Fibroblast of mammary gland (primary cell): ENCODE data around the gene FAM120B.

ENCODE experiments used
- DNase-seq: peaks from one replicate; pipeline ENCODE4 v3.0.0-alpha.2; 2010; ENCODE audit warnings: low read depth
- H3K4me3 ChIP-seq: 2 replicates; pipeline ENCODE4 v1.5.1; 2011; ENCODE audit warnings: low read depth, mild to moderate bottlenecking, low read length, moderate library complexity; ENCODE audit not compliant: control insufficient read depth
- CTCF ChIP-seq: conservative IDR thresholded peaks from 2 replicates; pipeline ENCODE4 v1.5.1; 2011; ENCODE audit warnings: low read depth, low read length, inconsistent platforms; ENCODE audit not compliant: control insufficient read depth, insufficient read depth

Gene FAM120B

GRCh38 chr6:170287371-170287876, 19.1 kb upstream of the FAM120B start:
- no peak for DNase-seq
- no peak overlapping the region for H3K4me3 ChIP-seq
- TF ChIP-seq CTCF, result no peak

- DNase-seq, result no peak
- no peak overlapping the region for H3K4me3 ChIP-seq
- no peak for TF ChIP-seq CTCF
These were observed 18.4 kb upstream of the FAM120B start for GRCh38 chr6:170288091-170288631.

DNA sequence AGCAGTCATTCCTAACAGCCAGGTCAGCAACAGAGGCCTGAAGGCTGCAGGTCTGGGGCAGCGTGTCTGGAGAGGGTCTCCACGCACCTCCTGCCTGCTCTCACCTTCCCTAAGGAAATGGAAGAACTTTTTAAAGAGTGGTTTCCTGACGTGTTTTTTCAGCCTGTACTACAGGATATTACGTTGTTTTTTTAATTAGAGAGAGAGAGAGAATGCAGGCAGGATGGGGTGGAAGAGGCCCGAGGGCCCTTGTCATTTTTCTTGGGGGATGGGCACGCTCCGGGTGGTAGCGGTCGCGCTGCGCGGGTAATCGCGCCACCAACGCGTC, 17.7 kb upstream of the FAM120B start:
- DNase-seq, result no peak
- no peak for TF ChIP-seq CTCF
- no peak overlapping the region for H3K4me3 ChIP-seq

DNA sequence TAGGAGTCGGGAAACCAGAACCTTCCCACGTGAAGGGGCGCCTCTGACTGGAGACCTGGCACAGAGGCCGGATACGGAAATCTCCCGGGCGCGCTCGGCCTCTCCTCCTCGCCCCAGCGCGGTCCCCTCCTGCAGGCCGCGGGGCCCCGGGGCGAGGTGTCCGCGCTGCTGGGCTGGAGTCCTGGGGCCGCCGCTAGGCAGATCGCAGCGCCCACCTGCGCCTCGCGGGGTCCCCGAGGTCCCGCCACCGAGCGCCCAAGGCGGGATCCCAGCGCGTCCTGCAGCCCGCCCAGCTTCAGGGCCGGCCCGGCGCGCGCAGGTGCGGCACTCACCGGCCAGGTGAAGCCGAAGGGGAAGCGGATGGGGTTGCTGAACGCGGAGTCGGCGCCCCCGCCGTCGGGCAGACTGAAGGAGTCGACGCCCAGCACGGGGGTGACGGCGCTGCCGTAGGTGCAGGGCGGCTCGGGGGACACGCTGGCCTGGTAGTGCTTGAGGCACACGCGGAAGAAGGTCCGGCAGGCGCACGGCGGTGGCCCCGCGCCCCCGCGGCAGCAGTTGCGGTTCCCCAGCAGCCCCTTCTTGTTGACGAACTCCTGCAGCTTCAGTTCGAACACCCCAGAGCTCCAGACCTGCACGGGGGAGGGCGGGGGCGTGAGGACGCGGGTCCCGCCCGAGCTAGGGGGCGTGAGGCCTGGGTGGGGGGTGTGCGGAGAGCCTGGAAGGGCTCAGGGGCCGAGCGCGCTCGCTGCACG, 17.2 kb upstream of the FAM120B start:
- DNase-seq, result no peak
- H3K4me3 ChIP-seq, result no peak overlapping the region
- no peak for TF ChIP-seq CTCF

DNA sequence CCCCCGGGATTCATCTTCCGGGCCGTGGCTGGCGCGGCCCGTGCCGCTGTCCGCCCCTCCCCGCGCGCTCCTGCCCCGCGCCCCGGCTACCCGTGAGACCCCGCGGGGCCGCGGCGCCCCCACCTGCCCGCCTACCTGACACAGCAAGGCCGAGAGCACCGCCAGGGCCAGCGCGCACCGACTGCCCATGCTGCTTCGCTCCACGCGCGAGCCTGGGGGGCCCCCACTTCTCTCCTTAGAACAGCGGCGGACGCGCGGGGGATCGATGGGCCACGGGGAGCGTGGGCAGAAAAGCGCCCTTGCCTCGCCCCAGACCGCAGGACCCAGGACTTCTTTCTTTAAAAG, 16.6 kb upstream of the FAM120B start:
- H3K4me3 ChIP-seq, result peak overlapping the region; percentile 55
- DNase-seq, result no peak
- TF ChIP-seq CTCF, result no peak

DNA sequence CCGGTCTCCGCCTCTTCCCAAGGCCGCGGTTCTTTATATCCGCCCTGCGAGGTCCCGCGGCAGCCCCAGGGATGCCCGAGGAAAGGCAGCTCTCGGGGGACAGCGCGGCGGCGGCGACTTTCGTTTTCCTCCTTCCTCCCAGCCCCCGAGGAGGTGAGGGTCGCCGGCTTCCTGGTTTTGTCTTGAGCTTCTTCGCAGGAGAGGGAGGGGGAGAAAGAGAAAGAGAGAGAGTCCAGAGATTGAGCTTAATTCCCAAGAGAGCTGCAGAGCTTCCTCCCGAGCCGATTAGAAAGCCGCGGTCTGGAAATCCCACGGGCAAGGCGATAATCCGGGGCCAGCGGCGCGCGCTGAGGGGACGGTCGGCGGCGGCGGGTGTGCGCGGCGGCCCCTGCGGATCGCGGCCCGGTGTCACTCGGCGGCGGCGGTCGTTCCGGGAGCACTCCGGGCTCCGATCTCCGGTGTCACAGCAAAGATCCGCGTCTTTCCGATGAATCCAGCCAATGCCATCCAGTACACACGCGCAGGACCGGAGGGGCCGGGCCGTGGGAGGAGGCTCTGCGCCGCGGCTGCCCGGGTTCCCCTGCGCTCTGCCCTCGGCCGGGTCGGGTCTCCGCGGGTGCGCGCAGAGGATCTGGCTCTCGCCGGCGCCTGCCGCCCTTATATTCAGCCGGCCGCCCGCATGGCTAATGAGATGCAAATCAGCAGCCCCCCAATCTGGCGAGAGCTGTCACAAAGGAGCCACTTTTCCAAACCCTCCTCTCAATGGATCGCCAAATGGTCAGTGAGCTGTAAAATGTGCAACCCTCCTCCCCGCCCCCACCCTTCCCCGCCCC, 16.0 kb upstream of the FAM120B start, which contains the start of gene DLL1:
Gene DLL1, minus strand, starts transcription at position 783 of the 833 bp plus-strand sequence. CDS start 939 bp downstream, outside the sequence.
- TF ChIP-seq CTCF, result no peak
- no peak for DNase-seq
- H3K4me3 ChIP-seq, result peak within 1 kb of the TSS; percentile 55
